Panc1 (cell line): ENCODE data around the gene PELI2. TPM values are rescaled to one million over a fixed set of nuclear protein-coding genes. Genes with fewer than 3 reads are reported as not detected.

Source experiments
- ATAC-seq: fragments of 200-7000 bp; cut with Tn5 transposase; 2 replicates; pipeline ENCODE4 v1.9.1; 2020; ENCODE audit warnings: mild to moderate bottlenecking, moderate library complexity
- BruUV-seq: library from RNA; stranded (reverse); fragments of 400-500 nt; replicated peaks from 2 replicates; lab custom pipeline; 2021; lab: Mats Ljungman, UMichigan
- CTCF ChIA-PET: fragments of 300-600 bp; sonication (Branson Sonifier 250); formaldehyde crosslinking; loops from one replicate; lab custom pipeline; 2022; ENCODE audit warnings: antibody characterized with exemption; lab: Charles Lee
- POLR2A ChIA-PET: fragments of 300-600 bp; sonication (Branson Sonifier 250); formaldehyde crosslinking; loops from one replicate; lab custom pipeline; 2022; ENCODE audit warnings: antibody characterized with exemption; lab: Charles Lee
- DNase-seq: peaks from one replicate; pipeline ENCODE4 v3.0.0-alpha.2; 2010; ENCODE audit warnings: low read depth, low spot score
- H3K27ac ChIP-seq: 2 replicates; pipeline ENCODE4 v1.5.1; 2011; ENCODE audit warnings: mild to moderate bottlenecking, low read length, inconsistent platforms
- H3K27me3 ChIP-seq: fragments of 200-500 bp; sonication (Bioruptor generic); 2 replicates; pipeline ENCODE4 v1.6.0; 2014; ENCODE audit warnings: low read length, inconsistent platforms; ENCODE audit not compliant: control insufficient read depth, insufficient read depth
- H3K36me3 ChIP-seq: fragments of 200-500 bp; sonication (Bioruptor generic); 2 replicates; pipeline ENCODE4 v1.5.1; 2014; ENCODE audit warnings: inconsistent platforms, mild to moderate bottlenecking, low read length, moderate library complexity; ENCODE audit not compliant: control insufficient read depth, insufficient read depth
- H3K4me1 ChIP-seq: 2 replicates; pipeline ENCODE4 v1.5.1; 2011; ENCODE audit warnings: inconsistent platforms, mild to moderate bottlenecking, low read length, moderate library complexity; ENCODE audit not compliant: control insufficient read depth, insufficient read depth
- H3K4me3 ChIP-seq, 2 experiments: 2 replicates each; pipeline ENCODE4 v1.5.1; 2011 to 2012; ENCODE audit warnings: low read depth in 2 of 2, low read length in 2 of 2, mild to moderate bottlenecking in 2 of 2, inconsistent platforms in 1 of 2, moderate library complexity in 1 of 2
- H3K9me3 ChIP-seq: fragments of 200-500 bp; sonication (Bioruptor generic); 2 replicates; pipeline ENCODE4 v1.5.1; 2014; ENCODE audit warnings: low read depth, mild to moderate bottlenecking, inconsistent platforms, low read length, moderate library complexity; ENCODE audit not compliant: control insufficient read depth, insufficient read depth
- CTCF ChIP-seq: fragments of 450-650 bp; IDR thresholded peaks from 2 replicates; pipeline ENCODE4 v1.5.1; 2017; ENCODE audit warnings: mild to moderate bottlenecking
- POLR2AphosphoS5 ChIP-seq: IDR thresholded peaks from 2 replicates; pipeline ENCODE4 v1.6.1; 2012; ENCODE audit warnings: mild to moderate bottlenecking, low read depth, low read length, moderate library complexity
- REST ChIP-seq, 2 experiments: IDR thresholded peaks; 2 replicates each; pipeline ENCODE4 v1.6.1; 2011 to 2012; ENCODE audit warnings: low read depth in 2 of 2, control low read depth in 1 of 2, low read length in 1 of 2, mild to moderate bottlenecking in 1 of 2, moderate library complexity in 1 of 2; ENCODE audit not compliant: insufficient read depth in 1 of 2
- SIN3A ChIP-seq: IDR thresholded peaks from 2 replicates; pipeline ENCODE4 v1.6.1; 2012; ENCODE audit warnings: low read depth, mild to moderate bottlenecking, low read length, moderate library complexity, borderline replicate concordance; ENCODE audit not compliant: insufficient read depth
- TCF7L2 ChIP-seq: IDR thresholded peaks from 2 replicates; pipeline ENCODE4 v1.6.1; 2011; ENCODE audit warnings: mild to moderate bottlenecking, low read depth, low read length, inconsistent platforms
- in situ Hi-C: cut with HindIII; loops from 2 replicates; pipeline ENCODE4 v1.10.0; 2016; ENCODE audit warnings: low sequenced_read_pairs, low pct_unique_long_range_greater_than_20kb
- intact Hi-C: fragments of 100-400 bp; cut with micrococcal nuclease; formaldehyde crosslinking; loops from one replicate; pipeline ENCODE4 v1.10.0; 2022; ENCODE audit not compliant: unreplicated experiment
- total RNA-seq: library from RNA; stranded (reverse); gene quantifications from one replicate; pipeline ENCODE4 v1.2.1, GENCODE V29; 2021; ENCODE audit not compliant: unreplicated experiment

Gene PELI2
- total RNA-seq, 1 experiment from 2014 or later, result 0.28 TPM

GRCh38 chr14:56304456-56304855, 186.2 kb downstream of the PELI2 start:
- POLR2A ChIA-PET, result no interaction called here
- DNase-seq (no peak), ATAC-seq (no peak)
- H3K27me3 ChIP-seq, result no peaks in the 10 kb centered on the region
- BruUV-seq, result no TSS peak
- CTCF ChIA-PET, result no interaction called here
- H3K9me3 ChIP-seq, result no peaks in the 10 kb centered on the region
- no peak for TF ChIP-seq SIN3A
- no peak for TF ChIP-seq REST (IDR thresholded peaks at IDR 0.05; ENCODE audit: insufficient read depth in 1 of 2, low read depth in 2 of 2, low read length in 1 of 2)
- TF ChIP-seq POLR2AphosphoS5, result no peak
- no peak for TF ChIP-seq CTCF
- no peak for TF ChIP-seq TCF7L2
- H3K36me3 ChIP-seq, result no peaks in the 10 kb centered on the region
- H3K4me1 ChIP-seq, result no peaks in the 10 kb centered on the region
- intact Hi-C loops, result no loop called here
- in situ Hi-C loops, result no loop called here
- H3K27ac ChIP-seq, result no peak overlapping the region
- H3K4me3 ChIP-seq, result no peak overlapping the region

GRCh38 chr14:56309198-56309597, 191.0 kb downstream of the PELI2 start:
- H3K27ac ChIP-seq, result no peak overlapping the region
- POLR2A ChIA-PET, result no interaction called here
- no peak for ATAC-seq
- no peak overlapping the region for H3K4me3 ChIP-seq
- CTCF ChIA-PET, result no interaction called here
- TF ChIP-seq TCF7L2, result no peak
- TF ChIP-seq POLR2AphosphoS5, result no peak
- TF ChIP-seq CTCF, result no peak
- no peak for TF ChIP-seq SIN3A
- no peak for TF ChIP-seq REST (IDR thresholded peaks at IDR 0.05; ENCODE audit: insufficient read depth in 1 of 2, low read depth in 2 of 2, low read length in 1 of 2)
- no peaks in the 10 kb centered on the region for H3K36me3 ChIP-seq
- no peaks in the 10 kb centered on the region for H3K9me3 ChIP-seq
- no peaks in the 10 kb centered on the region for H3K4me1 ChIP-seq
- no peak for DNase-seq
- H3K27me3 ChIP-seq, result no peaks in the 10 kb centered on the region; the same call in 1 of the 2 replicates
- intact Hi-C loops, result no loop called here
- in situ Hi-C loops, result no loop called here
- BruUV-seq, result no TSS peak
